Cardiac muscle cell (in vitro differentiated cells and primary cell): Measurements from ENCODE around the gene VPS9D1. TPM values are rescaled to one million over a fixed set of nuclear protein-coding genes. Genes with fewer than 3 reads are reported as not detected.
A peak's percentile ranks its signal among the peaks of the same experiment; 100 is the strongest.

Experiments used
- DNase-seq, 2 donors: peaks; one replicate each; pipeline versions ENCODE4 v3.0.0 to v3.0.0-alpha.2; 2010 to 2017; ENCODE audit warnings: low read depth in 1 of 2, low spot score in 1 of 2
- H3K27ac ChIP-seq: fragments of 200-600 bp; sonication (generic); 2 replicates; pipeline ENCODE4 v1.5.1; 2016
- H3K27me3 ChIP-seq: fragments of 200-600 bp; sonication (generic); 2 replicates; pipeline ENCODE4 v1.6.0; 2016; ENCODE audit warnings: control low read depth
- H3K36me3 ChIP-seq: fragments of 200-600 bp; sonication (generic); 2 replicates; pipeline ENCODE4 v1.5.1; 2016; ENCODE audit warnings: control low read depth
- H3K4me1 ChIP-seq: fragments of 200-600 bp; sonication (generic); 2 replicates; pipeline ENCODE4 v1.8.1; 2017; ENCODE audit warnings: low read depth, mild to moderate bottlenecking, mixed run types
- H3K4me3 ChIP-seq: fragments of 200-600 bp; sonication (generic); 2 replicates; pipeline ENCODE4 v1.5.1; 2016; ENCODE audit warnings: mild to moderate bottlenecking
- H3K9me3 ChIP-seq: fragments of 200-600 bp; sonication (generic); 2 replicates; pipeline ENCODE4 v1.5.1; 2017; ENCODE audit warnings: low read depth, mild to moderate bottlenecking, control low read depth
- polyA plus RNA-seq: library from polyadenylated mRNA; unstranded; fragments of >200 nt; fragmentation: Nextera tagmentation; extraction: Ambion mirVana; gene quantifications from 2 replicates; pipeline ENCODE4 v1.2.1, GENCODE V29; 2016
- total RNA-seq: library from RNA; depleted of rRNA; stranded (reverse); fragments of >200 nt; gene quantifications from 2 replicates; pipeline ENCODE4 v1.2.3, GENCODE V29; 2016
- TF ChIP-seq, protein P1 (sequence below): IDR thresholded peaks from 2 replicates; pipeline ENCODE4 v1.5.1; 2012; ENCODE audit warnings: low read depth, mild to moderate bottlenecking, low read length

The VPS9D1 gene
- total and polyA plus RNA-seq, 2 experiments from 2014 or later, result 21.3 to 22.3 TPM

- Histone ChIP-seq H3K36me3 (peaks cover 50% of the 10 kb centered on the region), H3K27ac (peak overlapping the region; percentile 48), H3K4me1 (peaks cover 18% of the 10 kb centered on the region), H3K9me3 (no peaks in the 10 kb centered on the region), H3K4me3 (no peak overlapping the region), H3K27me3 (no peaks in the 10 kb centered on the region)
- TF ChIP-seq, protein P1, sequence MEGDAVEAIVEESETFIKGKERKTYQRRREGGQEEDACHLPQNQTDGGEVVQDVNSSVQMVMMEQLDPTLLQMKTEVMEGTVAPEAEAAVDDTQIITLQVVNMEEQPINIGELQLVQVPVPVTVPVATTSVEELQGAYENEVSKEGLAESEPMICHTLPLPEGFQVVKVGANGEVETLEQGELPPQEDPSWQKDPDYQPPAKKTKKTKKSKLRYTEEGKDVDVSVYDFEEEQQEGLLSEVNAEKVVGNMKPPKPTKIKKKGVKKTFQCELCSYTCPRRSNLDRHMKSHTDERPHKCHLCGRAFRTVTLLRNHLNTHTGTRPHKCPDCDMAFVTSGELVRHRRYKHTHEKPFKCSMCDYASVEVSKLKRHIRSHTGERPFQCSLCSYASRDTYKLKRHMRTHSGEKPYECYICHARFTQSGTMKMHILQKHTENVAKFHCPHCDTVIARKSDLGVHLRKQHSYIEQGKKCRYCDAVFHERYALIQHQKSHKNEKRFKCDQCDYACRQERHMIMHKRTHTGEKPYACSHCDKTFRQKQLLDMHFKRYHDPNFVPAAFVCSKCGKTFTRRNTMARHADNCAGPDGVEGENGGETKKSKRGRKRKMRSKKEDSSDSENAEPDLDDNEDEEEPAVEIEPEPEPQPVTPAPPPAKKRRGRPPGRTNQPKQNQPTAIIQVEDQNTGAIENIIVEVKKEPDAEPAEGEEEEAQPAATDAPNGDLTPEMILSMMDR, result no peak
- no peak for DNase-seq
Observed at GRCh38 chr16:89738072-89738377, 17.3 kb upstream of the VPS9D1 start.

DNA sequence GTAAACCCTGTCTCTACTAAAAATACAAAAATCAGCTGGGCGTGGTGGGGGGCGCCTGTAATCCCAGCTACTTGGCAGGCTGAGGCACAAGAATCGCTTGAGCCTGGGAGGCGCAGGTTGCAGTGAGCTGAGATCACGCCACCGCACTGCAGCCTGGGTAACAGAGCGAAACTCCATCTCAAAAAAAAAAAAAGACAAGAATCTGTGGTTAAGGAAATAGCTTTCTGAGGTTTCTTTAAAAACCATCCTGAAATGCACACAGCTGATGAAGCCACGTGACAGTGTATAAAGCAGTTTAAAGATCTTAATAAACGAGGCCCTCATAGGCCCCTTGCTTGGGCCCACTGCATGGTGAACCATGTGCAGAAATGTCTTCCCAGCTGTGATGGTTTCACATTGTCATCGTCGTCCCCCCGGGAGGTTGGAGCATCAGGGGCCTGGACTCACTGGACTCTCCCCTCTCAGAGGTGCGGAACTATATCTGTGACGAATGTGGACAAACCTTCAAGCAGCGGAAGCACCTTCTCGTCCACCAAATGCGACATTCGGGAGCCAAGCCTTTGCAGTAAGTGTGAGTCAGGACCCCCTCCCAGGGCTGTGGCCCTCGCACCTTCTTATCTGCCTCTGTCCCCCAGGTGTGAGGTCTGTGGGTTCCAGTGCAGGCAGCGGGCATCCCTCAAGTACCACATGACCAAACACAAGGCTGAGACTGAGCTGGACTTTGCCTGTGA, 16.8 kb upstream of the VPS9D1 start:
- no peaks in the 10 kb centered on the region for H3K9me3 ChIP-seq
- no peak overlapping the region for H3K27ac ChIP-seq
- DNase-seq, result no peak
- H3K4me1 ChIP-seq, result peaks cover 18% of the 10 kb centered on the region
- H3K27me3 ChIP-seq, result no peaks in the 10 kb centered on the region
- H3K4me3 ChIP-seq, result no peak overlapping the region
- TF ChIP-seq, protein P1, result no peak
- H3K36me3 ChIP-seq, result peaks cover 50% of the 10 kb centered on the region

- H3K4me1 ChIP-seq, result peaks cover 11% of the 10 kb centered on the region
- H3K9me3 ChIP-seq, result no peaks in the 10 kb centered on the region
- H3K4me3 ChIP-seq, result no peak overlapping the region
- no peak for DNase-seq
- H3K27ac ChIP-seq, result no peak overlapping the region
- TF ChIP-seq, protein P1, result no peak
- H3K36me3 ChIP-seq, result peaks cover 55% of the 10 kb centered on the region
- no peaks in the 10 kb centered on the region for H3K27me3 ChIP-seq
Observed at GRCh38 chr16:89736554-89736953, 15.9 kb upstream of the VPS9D1 start.

DNA sequence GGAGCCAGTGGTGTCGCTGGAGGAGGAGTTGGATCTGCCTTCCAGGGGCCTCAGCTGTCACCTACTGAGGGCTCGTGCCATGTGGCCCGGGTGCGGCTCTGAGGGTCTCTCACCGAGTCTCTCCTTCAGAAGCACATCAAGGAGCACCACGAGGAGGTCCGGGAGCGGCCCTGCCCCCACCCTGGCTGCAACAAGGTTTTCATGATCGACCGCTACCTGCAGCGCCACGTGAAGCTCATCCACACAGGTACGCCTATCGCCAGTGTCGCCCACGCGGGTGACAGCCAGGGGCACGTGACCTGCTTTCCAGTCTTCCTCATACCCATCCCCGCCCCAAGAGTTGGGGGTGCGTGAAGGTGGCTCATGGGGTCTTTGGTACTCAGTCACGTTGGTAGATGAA, 13.1 kb upstream of the VPS9D1 start:
- no peak overlapping the region for H3K27ac ChIP-seq
- H3K9me3 ChIP-seq, result no peaks in the 10 kb centered on the region
- H3K4me3 ChIP-seq, result no peak overlapping the region
- no peaks in the 10 kb centered on the region for H3K27me3 ChIP-seq
- DNase-seq, result no peak
- TF ChIP-seq, protein P1, result no peak
- peaks cover 57% of the 10 kb centered on the region for H3K36me3 ChIP-seq
- H3K4me1 ChIP-seq, result peaks cover 3% of the 10 kb centered on the region

DNA sequence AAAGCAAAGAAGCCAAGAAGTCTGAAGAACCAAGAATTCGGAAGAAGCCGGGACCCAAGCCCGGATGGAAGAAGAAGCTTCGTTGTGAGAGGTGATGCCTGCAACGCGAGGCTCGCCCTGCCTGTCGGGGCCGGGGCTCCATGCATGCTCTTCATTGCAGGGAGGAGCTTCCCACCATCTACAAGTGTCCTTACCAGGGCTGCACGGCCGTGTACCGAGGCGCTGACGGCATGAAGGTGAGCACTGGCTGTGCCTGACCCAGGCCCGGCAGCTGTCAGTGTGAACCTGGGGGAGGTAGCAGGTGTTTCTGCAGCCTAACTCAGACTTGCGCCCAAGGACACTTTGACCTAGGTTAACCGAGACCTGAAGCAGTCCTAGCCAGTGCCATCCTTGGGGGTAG, 12.6 kb upstream of the VPS9D1 start:
- peaks cover 55% of the 10 kb centered on the region for H3K36me3 ChIP-seq
- TF ChIP-seq, protein P1, result no peak

GRCh38 chr16:89732918-89733242, 12.2 kb upstream of the VPS9D1 start:
- no peak overlapping the region for H3K4me3 ChIP-seq
- TF ChIP-seq, protein P1, result no peak
- no peaks in the 10 kb centered on the region for H3K27me3 ChIP-seq
- no peak overlapping the region for H3K27ac ChIP-seq
- H3K36me3 ChIP-seq, result peaks cover 50% of the 10 kb centered on the region
- DNase-seq, result no peak
- H3K4me1 ChIP-seq, result peaks cover 3% of the 10 kb centered on the region
- no peaks in the 10 kb centered on the region for H3K9me3 ChIP-seq

More for the DNA sequence above, 12.6 kb upstream of the VPS9D1 start:
- H3K4me1 ChIP-seq, result peaks cover 3% of the 10 kb centered on the region
- no peaks in the 10 kb centered on the region for H3K27me3 ChIP-seq
- no peak overlapping the region for H3K4me3 ChIP-seq
- no peaks in the 10 kb centered on the region for H3K9me3 ChIP-seq
- H3K27ac ChIP-seq, result no peak overlapping the region
- DNase-seq, result no peak
